GM18873 (cell line): ENCODE results near the gene CDC42BPB.
"Not testable (repeated sequence)": the region's sequence is repeated elsewhere in the genome, so short reads cannot be mapped to it uniquely, and the experiment has no call there.

Source experiments
- ATAC-seq: cut with Tn5 transposase; IDR thresholded peaks from one replicate; pipeline ENCODE4 v1.9.1; 2021; ENCODE audit warnings: mild to moderate bottlenecking, moderate library complexity, moderate number of reproducible peaks; ENCODE audit not compliant: unreplicated experiment, low FRiP score

CDC42BPB gene

DNA sequence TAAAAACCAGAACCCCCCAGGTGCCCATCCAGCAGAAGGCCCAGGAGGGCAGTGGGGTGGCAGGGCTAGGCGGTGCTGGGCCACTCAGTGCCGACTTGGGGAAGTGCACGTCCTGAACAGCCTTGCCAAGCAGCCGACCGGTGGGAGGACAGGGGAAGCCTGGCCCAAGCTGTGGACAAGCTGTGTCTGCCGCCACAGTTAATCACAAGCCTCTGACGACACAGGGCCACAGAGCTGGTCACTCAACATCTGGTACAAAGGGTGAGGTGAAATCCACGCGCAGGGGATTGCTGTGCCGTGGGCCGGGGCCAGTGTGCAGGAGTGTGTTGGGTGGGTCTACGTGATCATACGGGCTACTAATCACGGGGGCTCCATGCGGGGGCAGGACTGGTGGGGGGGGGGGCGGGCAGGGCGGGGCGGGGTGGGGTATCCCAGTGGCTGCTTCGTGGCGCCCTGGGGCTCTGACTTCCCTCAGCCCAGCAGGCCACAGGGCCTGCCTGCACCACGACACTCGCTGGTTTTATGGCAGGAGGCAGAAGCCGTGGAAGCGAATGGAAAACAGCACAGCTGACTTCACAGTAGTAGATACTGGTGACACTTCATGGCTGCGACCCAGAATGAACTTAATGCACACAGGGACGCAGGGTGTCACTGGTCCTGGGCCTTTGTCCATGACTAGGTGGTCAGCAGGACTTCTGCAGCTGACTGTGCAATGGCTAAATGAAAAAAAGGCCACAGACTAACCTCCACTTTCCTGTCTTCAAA lies 124.7 kb downstream of the CDC42BPB start:
- ATAC-seq = no peak

DNA sequence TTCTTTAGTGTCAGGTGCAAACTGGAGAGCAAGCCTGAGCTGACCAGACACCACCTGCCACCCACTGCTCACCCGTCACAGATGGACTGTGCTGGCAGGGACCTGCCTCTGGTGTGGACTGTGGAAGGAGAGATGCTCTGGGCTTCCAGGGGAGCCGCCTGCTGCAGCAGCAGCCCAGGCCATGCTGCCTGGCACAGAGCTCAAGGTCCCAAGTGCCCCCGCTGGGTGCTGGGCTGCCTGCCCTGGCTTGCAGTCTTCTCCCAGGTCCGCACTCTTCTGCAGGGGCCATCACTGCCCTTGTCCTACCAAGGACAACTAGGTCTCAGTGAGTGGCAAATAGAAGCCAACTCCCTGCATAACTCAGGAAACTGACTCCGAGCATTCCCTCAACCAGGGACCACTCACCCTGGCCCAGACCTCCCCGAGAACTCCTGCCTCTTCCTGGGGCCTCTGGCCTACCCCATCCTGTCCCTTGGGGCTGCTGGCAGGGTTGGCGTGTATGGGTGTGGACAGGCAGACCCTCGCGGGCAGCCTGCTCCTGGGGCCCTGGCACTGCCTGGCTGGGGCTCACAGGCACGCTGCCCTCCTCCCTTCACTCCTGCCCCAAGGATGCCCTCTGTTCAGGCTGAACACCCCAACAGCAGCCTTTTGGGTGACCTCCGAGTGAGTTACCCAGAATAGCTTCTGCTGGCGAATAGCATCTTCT lies 125.6 kb downstream of the CDC42BPB start:
- no peak for ATAC-seq

DNA sequence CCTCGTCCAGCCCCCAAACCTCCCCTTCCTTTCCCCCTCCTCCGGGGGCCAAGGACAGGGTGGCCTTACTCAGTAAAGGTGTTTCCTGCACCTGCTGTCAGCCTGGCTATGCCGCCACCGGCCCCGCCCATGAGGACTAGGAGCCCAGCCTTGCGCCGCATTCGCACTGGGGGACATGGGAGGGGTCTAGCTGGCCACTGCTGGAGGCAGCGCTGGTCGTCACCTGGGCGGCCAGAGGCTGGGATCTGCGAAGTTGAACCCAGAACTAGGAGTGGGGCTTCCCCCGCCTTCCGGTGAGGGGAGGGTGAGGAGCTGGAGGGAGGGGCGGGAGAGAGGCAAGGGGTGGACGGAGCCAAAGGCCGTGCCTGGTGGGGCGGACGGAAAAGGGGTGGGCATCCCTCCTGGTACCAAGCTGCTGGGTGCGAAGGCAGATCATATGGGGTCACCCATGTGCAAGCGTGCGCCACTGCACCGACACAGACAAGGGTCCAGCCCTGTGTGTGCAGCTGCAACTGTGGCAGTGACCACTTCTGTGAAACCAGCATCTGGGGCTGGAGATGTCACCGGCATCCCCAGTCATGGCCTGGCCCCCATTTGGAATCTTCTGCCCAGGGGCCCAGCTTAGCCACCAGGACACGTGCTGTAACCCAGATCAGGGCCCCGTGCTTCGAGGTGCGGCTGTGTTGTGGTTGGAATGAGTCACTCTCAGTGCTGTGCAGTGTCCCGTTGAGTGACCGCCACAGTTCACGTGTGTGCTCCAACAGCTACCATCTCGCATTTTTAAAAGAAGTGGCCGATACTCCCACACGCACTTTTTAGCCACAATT lies 126.4 kb downstream of the CDC42BPB start:
- no peak for ATAC-seq

DNA sequence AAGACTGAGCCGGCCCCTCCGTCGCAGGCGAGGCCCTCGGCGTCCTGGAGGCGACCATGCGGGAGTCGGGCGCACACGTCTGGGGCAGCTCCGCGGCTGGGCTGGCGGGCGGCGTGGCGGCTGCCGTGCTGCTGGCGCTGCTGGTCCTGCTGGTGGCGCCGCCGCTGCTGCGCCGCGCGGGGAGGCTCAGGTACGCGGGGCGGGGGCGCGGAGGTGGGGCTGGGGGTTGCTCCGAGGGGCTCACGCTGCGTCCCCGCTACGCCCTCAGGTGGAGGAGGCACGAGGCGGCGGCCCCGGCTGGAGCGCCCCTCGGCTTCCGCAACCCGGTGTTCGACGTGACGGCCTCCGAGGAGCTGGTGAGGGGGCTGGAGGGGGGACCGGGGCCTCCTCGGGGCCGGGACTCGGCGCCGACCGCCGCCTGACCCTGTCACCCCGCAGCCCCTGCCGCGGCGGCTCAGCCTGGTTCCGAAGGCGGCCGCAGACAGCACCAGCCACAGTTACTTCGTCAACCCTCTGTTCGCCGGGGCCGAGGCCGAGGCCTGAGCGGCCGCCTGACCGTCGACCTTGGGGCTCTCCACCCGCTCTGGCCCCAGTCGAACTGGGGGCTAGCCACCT lies 127.1 kb downstream of the CDC42BPB start:
- ATAC-seq = no peak

DNA sequence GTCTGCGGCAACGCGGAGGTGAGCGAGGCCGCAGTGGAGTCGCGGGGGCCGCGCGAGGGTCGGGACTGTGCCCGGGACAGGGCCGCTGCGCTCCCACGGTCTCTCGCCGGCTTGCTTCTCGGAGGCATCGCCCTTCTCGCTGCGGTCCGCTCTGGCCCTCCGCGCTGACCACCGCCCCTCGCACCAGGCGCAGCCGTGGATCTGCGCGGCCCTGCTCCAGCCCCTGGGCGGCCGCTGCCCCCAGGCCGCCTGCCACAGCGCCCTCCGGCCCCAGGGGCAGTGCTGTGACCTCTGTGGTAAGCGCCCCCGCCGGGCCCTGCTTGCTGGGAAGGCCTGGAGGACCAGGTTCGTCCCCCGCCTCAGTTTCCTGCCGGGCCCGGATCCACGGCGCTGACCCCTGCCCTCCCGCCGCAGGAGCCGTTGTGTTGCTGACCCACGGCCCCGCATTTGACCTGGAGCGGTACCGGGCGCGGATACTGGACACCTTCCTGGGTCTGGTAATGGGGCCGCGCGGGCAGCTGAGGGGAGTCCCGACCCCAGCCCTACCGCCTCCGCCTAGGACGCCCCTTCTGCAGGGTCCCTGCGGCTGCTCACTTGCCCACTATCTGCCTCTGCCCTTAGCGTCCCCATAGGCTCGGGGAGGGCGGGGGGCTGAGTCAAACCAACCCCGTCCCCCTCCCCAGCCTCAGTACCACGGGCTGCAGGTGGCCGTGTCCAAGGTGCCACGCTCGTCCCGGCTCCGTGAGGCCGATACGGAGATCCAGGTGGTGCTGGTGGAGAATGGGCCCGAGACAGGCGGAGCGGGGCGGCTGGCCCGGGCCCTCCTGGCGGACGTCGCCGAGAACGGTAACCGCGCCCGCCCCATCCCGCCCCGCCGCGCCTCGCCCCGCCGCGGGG lies 127.9 kb downstream of the CDC42BPB start:
- ATAC-seq = no peak

DNA sequence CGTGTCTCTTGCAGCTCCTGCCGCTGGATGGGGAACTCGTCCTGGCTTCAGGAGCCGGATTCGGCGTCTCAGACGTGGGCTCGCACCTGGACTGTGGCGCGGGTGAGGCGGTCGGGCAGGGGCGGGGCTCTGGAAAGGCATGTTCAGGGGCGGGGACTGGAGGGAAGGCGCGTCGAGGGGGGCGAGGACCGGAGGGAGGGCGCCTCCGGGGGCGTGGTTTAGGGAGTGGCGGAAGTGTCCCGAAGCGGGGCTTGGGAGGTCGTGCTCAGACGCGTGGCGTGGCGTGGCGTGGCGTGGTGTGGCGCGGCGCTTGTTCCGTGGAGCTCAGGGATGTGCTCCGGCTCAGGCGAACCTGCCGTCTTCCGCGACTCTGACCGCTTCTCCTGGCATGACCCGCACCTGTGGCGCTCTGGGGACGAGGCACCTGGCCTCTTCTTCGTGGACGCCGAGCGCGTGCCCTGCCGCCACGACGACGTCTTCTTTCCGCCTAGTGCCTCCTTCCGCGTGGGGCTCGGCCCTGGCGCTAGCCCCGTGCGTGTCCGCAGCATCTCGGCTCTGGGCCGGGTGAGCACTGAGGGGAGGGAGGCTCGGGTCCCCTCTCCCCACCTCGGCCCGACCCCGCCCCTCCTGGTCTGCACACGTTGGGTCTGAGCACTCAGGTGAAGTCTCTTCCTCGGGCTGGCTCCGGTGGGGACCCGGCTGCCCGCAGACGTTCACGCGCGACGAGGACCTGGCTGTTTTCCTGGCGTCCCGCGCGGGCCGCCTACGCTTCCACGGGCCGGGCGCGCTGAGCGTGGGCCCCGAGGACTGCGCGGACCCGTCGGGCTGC lies 128.7 kb downstream of the CDC42BPB start:
- no peak for ATAC-seq

- no peak for ATAC-seq
These were observed 129.4 kb downstream of the CDC42BPB start for GRCh38 chr14:102927878-102928411.

- ATAC-seq = no peak
These were observed 129.9 kb downstream of the CDC42BPB start for GRCh38 chr14:102927346-102927877.

DNA sequence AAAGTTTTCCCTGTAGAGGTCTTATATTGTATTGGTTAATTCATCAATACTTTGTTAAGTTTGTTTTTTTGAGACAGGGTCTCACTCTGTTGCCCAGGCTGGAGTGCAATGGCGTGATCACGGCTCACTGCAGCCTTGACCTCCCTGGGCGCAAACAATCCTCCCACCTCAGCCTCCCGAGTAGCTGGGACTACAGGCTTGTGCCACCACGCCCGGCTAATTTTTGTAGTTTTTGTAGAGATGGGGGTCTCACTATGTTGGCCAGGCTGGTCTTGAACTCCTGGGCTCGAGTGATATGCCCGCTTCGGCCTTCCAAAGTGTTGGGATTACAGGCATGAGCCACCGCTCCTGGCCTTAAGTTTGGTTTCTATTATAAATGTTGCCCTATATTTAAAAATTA lies 130.5 kb downstream of the CDC42BPB start:
- not testable (repeated sequence) for ATAC-seq

DNA sequence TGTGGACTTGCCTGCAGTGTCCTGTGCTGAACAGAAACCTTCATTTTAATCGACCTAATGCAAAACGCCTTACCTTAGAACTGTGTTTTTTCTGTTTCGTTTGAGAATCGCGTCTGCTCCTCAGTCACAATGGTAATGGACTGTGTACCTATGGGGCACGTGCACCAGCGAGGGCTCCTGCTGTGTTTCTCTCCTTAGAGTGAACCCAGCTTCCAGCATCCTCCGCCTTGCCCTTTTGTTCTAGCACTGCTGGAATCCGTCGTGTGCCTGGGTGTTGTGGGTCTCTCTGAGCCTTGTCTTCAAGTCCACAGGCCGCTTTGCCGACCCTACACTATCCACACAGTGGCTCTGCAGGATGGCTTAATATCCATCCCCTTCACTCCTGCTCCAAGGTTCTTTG lies 131.2 kb downstream of the CDC42BPB start:
- ATAC-seq = no peak

DNA sequence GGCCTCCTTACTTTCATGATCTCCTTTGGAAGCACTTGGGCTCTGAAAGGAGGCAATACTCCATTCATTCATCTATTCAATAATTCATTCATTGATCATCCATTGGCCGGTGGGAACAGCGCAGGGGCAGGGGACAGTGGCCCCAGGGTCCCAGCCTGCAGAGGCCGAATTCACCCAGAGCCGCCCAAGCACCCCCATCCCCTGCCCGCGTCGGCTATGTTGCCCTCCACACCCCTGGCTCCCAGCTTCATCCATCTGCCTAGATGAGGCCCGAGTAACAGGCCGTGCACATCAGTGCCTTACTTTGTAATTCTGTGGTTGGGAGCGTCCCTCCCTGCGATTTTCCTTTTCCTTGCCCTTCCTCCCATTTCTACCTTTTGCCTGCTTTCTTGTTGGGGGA lies 131.7 kb downstream of the CDC42BPB start:
- ATAC-seq = no peak

DNA sequence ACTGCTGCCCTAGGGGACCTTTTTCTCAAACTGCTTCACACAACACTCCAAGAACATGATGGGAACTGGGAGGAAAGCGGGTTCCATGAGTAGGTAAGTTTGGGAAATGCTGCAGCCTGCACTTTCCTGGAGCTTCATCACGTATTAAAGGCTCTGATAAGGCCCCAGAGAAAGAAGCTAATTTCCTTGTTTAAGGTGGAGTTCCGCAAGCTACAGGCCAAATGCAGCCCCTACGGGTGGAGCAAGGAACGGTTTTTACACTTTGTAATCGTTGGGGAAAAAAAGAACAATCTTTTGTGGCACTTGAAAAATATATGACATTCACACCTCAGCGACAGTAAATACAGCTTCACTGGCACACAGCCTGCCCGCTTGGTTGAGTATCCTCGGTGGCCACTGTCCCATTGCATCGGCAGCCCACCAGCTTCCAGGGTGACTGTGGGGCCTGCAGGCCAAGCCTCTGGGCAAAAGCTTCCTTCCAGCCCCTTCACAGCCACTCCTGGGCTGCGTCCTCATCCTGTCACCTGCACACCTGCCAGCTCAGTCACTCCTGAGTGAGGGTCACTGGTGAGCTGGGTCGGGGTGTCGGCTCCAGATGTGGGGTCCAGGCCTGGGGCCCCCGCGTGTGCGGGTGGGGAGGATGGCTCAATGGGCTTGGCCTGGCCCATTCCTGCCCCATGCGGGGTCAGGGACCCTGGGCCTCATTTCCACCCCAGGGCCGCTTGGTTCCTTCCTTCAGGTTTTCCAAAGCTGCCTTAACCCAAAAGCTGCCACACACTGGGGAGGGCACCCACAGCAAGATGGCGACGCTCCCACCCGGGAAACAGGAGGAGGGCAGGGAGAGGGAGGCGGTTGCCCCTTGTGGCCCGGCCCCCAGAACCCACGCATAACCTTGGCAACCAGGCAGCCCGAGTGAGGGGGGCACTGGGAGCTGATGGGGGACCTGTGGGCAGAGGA lies 132.4 kb downstream of the CDC42BPB start:
- no peak for ATAC-seq

DNA sequence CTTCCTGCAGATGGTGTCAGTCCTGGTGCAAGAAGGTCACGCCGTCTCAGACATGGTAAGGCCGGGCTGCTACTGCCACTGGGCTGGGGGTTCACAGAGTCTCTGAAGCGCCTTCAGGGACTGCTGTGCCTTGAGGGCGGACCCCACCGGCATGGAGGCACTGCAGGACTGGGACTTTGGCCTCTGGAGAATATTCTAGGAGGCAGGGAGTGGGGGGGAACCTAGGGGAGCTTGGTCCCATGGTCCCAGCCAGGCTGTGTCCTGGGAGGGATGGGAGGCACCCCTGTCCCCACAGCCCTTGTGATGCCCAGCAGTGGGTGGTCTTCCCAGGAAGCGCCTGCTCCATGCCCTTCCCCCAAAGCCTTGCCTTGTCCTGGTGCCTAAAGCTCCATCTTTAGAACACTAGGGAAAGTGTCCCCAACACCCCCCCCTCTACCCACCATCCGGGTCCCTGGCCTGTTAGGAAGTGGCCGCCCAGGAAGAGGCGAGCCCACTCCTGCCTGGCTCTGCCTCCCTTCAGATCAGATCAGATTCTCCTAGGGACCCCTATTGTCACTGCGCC lies 133.3 kb downstream of the CDC42BPB start:
- ATAC-seq = no peak

GRCh38 chr14:102923201-102923924 lies 134.0 kb downstream of the CDC42BPB start:
- ATAC-seq = no peak

DNA sequence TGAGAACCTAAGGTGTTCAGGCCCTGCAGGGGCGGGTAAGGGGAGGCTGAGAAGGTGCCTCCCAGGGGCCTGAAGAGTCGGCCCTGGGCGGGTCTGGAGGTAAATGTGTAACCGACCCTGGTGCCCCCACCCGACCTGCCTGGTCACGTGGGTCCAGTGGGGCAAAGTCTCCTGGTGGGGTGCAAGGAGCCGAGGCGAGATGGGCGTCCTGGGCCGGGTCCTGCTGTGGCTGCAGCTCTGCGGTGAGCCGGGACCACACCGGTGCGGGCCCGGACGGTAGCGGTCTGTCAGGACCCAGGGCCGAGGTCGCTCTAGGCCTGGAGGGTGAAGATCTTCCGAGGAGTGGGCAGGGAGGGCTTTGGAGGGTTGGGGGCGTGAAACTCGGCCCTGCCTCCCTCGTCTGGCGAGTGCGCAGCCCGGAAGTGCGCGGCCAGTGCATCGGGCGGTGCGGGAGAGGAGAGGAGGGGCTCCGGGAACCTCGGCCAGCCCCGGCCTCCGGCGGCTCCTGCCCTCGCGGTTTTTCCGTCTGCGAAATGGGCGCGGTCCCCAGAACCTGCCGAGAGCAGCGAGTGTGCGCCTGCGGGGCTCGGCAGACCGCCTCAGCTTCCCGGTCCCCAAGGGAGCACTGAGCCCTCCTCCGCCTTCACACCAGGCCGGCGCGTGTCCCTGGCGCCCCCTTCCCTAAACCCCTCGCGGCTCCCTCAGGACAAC lies 134.7 kb downstream of the CDC42BPB start, which contains the start of gene AMN:
AMN (plus strand) TSS at position 174 of the 711 bp plus-strand sequence; CDS start at position 200, 26 bp downstream.
- ATAC-seq = no peak

- ATAC-seq = no peak
These were observed 136.4 kb downstream of the CDC42BPB start for GRCh38 chr14:102920998-102921304.
